ENCODE results near the gene ARHGEF10L. TPM values are rescaled to one million over a fixed set of nuclear protein-coding genes. Genes with fewer than 3 reads are reported as not detected.
"Not testable (repeated sequence)": the region's sequence is repeated elsewhere in the genome, so short reads cannot be mapped to it uniquely, and the experiment has no call there.

Gene ARHGEF10L
- total RNA-seq, 2 donors from 2014 or later: not detected

DNA sequence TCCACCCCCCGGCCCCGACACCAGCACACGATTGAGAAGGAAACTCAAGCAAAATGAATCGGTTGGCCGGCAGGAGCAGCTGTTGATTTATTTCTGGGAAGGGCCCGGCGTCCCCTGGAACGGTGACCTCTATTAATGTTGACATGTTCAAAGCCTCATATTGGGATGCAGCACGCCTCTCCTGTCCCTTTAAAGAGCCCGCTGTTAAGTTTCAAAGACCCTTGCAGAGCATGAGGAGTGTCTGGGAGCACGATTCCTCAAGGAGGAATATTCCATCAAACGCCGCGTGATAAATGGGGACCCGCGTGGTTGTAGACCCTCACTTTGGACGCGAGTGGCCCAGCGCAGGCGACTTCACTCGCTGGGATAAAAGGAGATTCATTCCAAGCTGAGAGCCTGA is 194.2 kb downstream of the ARHGEF10L start:
- Mint-ChIP-seq H3K36me3 (ENCODE audit: low read depth) (no peaks in the 10 kb centered on the region), H3K4me3 (no peak overlapping the region)

GRCh38 chr1:17734609-17735008 is 195.1 kb downstream of the ARHGEF10L start:
- Mint-ChIP-seq H3K4me1 (no peaks in the 10 kb centered on the region), H3K4me3 (no peak overlapping the region), H3K27ac (no peak overlapping the region), H3K36me3 (ENCODE audit: low read depth) (no peaks in the 10 kb centered on the region), H3K27me3 (peaks cover 4% of the 10 kb centered on the region), H3K9me3 (no peaks in the 10 kb centered on the region)
- ATAC-seq (replicated peaks): no peak

More for the DNA sequence above, 194.2 kb downstream of the ARHGEF10L start:
- no peak for ATAC-seq (replicated peaks)
- H3K9me3 Mint-ChIP-seq: no peaks in the 10 kb centered on the region
- peaks cover 4% of the 10 kb centered on the region for H3K27me3 Mint-ChIP-seq
- H3K4me1 Mint-ChIP-seq: no peaks in the 10 kb centered on the region
- H3K27ac Mint-ChIP-seq: no peak overlapping the region

DNA sequence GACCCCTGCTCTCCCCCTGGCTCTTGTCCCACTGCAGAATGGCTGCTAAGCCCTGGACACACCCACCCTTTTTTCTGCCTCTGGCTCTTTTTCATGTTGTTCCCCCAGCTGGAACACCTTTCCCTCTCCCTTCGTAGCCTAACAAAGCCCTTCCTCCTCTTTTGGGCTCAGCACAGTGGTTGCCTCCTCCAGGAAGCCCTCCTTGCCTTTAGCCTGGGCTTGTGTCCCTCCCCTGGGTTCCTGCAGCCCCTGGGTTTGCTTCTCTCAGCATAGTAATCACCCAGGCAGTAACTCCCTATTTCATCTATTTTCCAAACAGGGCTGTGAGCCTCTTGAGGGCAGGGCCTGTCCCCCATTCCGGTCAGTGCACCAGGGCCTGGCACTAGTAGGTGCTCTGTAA is 195.8 kb downstream of the ARHGEF10L start:
- peaks cover 5% of the 10 kb centered on the region for H3K27me3 Mint-ChIP-seq
- no peak overlapping the region for H3K27ac Mint-ChIP-seq
- no peaks in the 10 kb centered on the region for H3K4me1 Mint-ChIP-seq
- H3K36me3 Mint-ChIP-seq (ENCODE audit: low read depth): no peaks in the 10 kb centered on the region
- no peak for ATAC-seq (replicated peaks)
- H3K9me3 Mint-ChIP-seq: no peaks in the 10 kb centered on the region
- no peak overlapping the region for H3K4me3 Mint-ChIP-seq

GRCh38 chr1:17735793-17736192 is 196.3 kb downstream of the ARHGEF10L start:
- no peak overlapping the region for H3K27ac Mint-ChIP-seq
- no peaks in the 10 kb centered on the region for H3K9me3 Mint-ChIP-seq
- H3K4me3 Mint-ChIP-seq: no peak overlapping the region
- no peak for ATAC-seq (replicated peaks)
- no peaks in the 10 kb centered on the region for H3K4me1 Mint-ChIP-seq
- H3K27me3 Mint-ChIP-seq: peaks cover 9% of the 10 kb centered on the region
- no peaks in the 10 kb centered on the region for H3K36me3 Mint-ChIP-seq (ENCODE audit: low read depth)

- ATAC-seq (replicated peaks): no peak
- H3K4me1 Mint-ChIP-seq: no peaks in the 10 kb centered on the region
- no peak overlapping the region for H3K27ac Mint-ChIP-seq
- H3K4me3 Mint-ChIP-seq: no peak overlapping the region
- H3K36me3 Mint-ChIP-seq (ENCODE audit: low read depth): no peaks in the 10 kb centered on the region
- H3K27me3 Mint-ChIP-seq: peaks cover 12% of the 10 kb centered on the region
- H3K9me3 Mint-ChIP-seq: no peaks in the 10 kb centered on the region
Observed at GRCh38 chr1:17736625-17737024, 197.1 kb downstream of the ARHGEF10L start.

DNA sequence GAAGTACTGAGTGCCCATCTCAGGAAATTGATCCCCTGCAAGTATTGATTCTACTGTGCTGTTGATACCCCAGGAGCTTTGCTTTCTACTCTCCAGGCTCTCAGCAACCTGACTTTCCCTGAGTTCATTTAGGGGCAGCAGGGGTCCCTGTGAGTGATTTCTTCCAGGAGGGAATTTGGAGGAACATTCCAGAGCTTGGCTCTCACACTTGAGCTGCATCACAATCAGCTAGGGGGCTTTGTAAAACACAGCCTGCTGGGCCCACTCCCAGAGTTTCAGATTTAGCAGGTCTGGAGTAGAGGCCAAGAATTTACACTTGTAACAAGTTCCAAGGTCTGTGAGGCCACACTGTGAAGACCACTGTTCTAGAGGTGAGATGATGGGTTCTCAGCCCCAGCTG is 199.6 kb downstream of the ARHGEF10L start:
- no peaks in the 10 kb centered on the region for H3K9me3 Mint-ChIP-seq
- H3K4me1 Mint-ChIP-seq: no peaks in the 10 kb centered on the region
- H3K36me3 Mint-ChIP-seq (ENCODE audit: low read depth): no peaks in the 10 kb centered on the region
- no peak overlapping the region for H3K4me3 Mint-ChIP-seq
- H3K27me3 Mint-ChIP-seq: peaks cover 12% of the 10 kb centered on the region
- H3K27ac Mint-ChIP-seq: no peak overlapping the region
- no peak for ATAC-seq (replicated peaks)

DNA sequence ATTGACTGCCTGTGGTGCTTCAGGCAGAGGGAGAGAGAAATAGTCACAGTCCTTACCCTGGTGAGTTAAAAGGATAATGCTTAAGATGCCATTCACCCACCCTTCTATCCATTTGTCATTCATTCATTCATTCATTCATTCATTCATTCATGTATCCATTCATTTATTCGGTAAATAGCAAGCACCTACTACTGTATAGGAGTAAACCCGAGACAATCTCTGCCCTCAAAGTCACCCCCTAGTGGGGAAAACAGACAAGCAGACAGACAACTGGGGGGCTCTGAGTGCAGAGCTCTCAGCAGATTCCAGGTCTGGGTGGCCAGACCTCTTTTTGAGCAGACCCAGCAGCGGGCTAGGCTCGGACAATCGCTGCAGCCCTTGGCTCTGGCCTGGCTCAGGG is 201.6 kb downstream of the ARHGEF10L start:
- H3K27ac Mint-ChIP-seq: no peak overlapping the region
- H3K27me3 Mint-ChIP-seq: peaks cover 15% of the 10 kb centered on the region
- no peaks in the 10 kb centered on the region for H3K36me3 Mint-ChIP-seq (ENCODE audit: low read depth)
- no peak overlapping the region for H3K4me3 Mint-ChIP-seq
- ATAC-seq (replicated peaks): no peak
- no peaks in the 10 kb centered on the region for H3K9me3 Mint-ChIP-seq
- no peaks in the 10 kb centered on the region for H3K4me1 Mint-ChIP-seq

GRCh38 chr1:17742583-17742982 is 203.1 kb downstream of the ARHGEF10L start:
- H3K36me3 Mint-ChIP-seq (ENCODE audit: low read depth): no peaks in the 10 kb centered on the region
- peaks cover 13% of the 10 kb centered on the region for H3K27me3 Mint-ChIP-seq
- no peak overlapping the region for H3K4me3 Mint-ChIP-seq
- H3K27ac Mint-ChIP-seq: no peak overlapping the region
- H3K9me3 Mint-ChIP-seq: no peaks in the 10 kb centered on the region
- no peaks in the 10 kb centered on the region for H3K4me1 Mint-ChIP-seq
- no peak for ATAC-seq (replicated peaks)

DNA sequence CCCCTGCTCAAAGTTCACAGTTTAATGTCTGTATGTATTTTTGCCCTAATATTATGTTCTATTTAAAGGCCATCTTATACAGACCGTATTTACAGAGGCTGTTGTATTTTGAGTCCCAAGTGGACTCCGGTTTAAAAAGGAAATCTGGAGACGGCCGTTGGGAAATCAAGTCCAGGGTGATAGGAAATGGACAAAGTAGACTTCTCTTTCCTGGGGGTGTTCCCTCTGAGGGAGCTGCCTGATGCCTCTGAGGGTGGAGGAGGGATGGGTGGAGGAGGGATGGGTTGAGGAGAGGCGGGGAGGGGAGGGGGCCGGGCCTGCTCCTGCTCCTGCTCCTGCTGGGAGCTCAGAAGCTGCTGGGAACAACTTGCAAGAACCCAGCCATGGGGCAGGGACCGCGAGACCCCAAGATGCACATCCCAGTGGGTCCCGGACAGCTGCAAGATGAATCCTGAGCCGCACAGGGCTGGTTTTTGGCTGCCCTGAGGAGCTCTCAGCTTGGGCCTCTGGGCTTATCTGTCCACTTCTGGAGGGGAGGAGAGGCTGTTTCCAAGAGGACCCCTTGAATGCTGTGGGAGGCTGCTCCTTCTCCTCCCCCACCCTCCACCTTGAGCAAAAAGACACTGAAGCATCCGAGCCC is 203.6 kb downstream of the ARHGEF10L start:
- H3K4me3 Mint-ChIP-seq: no peak overlapping the region
- no peak overlapping the region for H3K27ac Mint-ChIP-seq
- peaks cover 12% of the 10 kb centered on the region for H3K27me3 Mint-ChIP-seq
- no peak for ATAC-seq (replicated peaks)
- H3K4me1 Mint-ChIP-seq: no peaks in the 10 kb centered on the region
- no peaks in the 10 kb centered on the region for H3K36me3 Mint-ChIP-seq (ENCODE audit: low read depth)
- H3K9me3 Mint-ChIP-seq: no peaks in the 10 kb centered on the region

- no peak for ATAC-seq (replicated peaks)
- H3K9me3 Mint-ChIP-seq: no peaks in the 10 kb centered on the region
- no peaks in the 10 kb centered on the region for H3K4me1 Mint-ChIP-seq
- no peak overlapping the region for H3K27ac Mint-ChIP-seq
- H3K36me3 Mint-ChIP-seq (ENCODE audit: low read depth): no peaks in the 10 kb centered on the region
- H3K27me3 Mint-ChIP-seq: peaks cover 15% of the 10 kb centered on the region
- no peak overlapping the region for H3K4me3 Mint-ChIP-seq
Observed at GRCh38 chr1:17743925-17744324, 204.4 kb downstream of the ARHGEF10L start.

- no peak for ATAC-seq (replicated peaks)
- Mint-ChIP-seq H3K27ac (no peak overlapping the region), H3K4me3 (no peak overlapping the region), H3K4me1 (no peaks in the 10 kb centered on the region), H3K9me3 (no peaks in the 10 kb centered on the region), H3K27me3 (peaks cover 15% of the 10 kb centered on the region), H3K36me3 (ENCODE audit: low read depth) (no peaks in the 10 kb centered on the region)
Observed at GRCh38 chr1:17744666-17745478, 205.4 kb downstream of the ARHGEF10L start.

- ATAC-seq (replicated peaks): no peak
- H3K27me3 Mint-ChIP-seq: peaks cover 13% of the 10 kb centered on the region
- H3K36me3 Mint-ChIP-seq (ENCODE audit: low read depth): no peaks in the 10 kb centered on the region
- H3K9me3 Mint-ChIP-seq: no peaks in the 10 kb centered on the region
- H3K4me3 Mint-ChIP-seq: no peak overlapping the region
- H3K4me1 Mint-ChIP-seq: no peaks in the 10 kb centered on the region
- no peak overlapping the region for H3K27ac Mint-ChIP-seq
Observed at GRCh38 chr1:17745479-17745955, 206.0 kb downstream of the ARHGEF10L start.

GRCh38 chr1:17746281-17746680 is 206.8 kb downstream of the ARHGEF10L start:
- not testable (repeated sequence) for H3K27me3 Mint-ChIP-seq; H3K4me1 Mint-ChIP-seq; H3K4me3 Mint-ChIP-seq; H3K36me3 Mint-ChIP-seq (ENCODE audit: low read depth); H3K9me3 Mint-ChIP-seq; ATAC-seq (replicated peaks); H3K27ac Mint-ChIP-seq

DNA sequence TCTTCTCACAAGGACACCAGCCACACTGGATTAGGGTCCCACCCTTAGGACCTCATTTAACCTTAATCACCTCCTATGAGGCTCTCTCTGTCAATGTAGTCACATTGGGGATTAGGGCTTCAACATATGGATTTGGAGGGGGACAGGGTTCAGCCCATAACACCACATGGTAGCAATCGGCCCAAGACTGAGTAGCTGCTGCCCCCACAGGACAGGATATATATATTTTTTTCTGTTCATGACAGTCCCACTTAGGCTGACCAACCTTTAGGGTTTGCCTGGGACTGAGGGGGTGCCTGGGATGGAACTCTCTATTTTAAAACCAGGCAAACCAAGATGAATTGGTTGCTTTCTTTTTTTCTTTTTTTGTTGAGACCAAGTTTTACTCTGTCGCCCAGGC is 207.4 kb downstream of the ARHGEF10L start:
- Mint-ChIP-seq H3K27ac (no peak overlapping the region), H3K36me3 (ENCODE audit: low read depth) (no peaks in the 10 kb centered on the region), H3K9me3 (no peaks in the 10 kb centered on the region), H3K4me3 (no peak overlapping the region), H3K4me1 (no peaks in the 10 kb centered on the region), H3K27me3 (peaks cover 8% of the 10 kb centered on the region)
- no peak for ATAC-seq (replicated peaks)

Measured in activated T-helper 17 cell treated with anti-CD3 and anti-CD28 coated beads, Interleukin-2, amount 50 U/mL, for 72 hours (primary cell).